CD4-positive, alpha-beta T cell treated with Interleukin-15 for 1 hour (primary cell): ENCODE data around the gene MB21D2.

Experiments used
- DNase-seq: peaks from one replicate; pipeline ENCODE4 v3.0.0-alpha.2; 2020

The MB21D2 gene

DNA sequence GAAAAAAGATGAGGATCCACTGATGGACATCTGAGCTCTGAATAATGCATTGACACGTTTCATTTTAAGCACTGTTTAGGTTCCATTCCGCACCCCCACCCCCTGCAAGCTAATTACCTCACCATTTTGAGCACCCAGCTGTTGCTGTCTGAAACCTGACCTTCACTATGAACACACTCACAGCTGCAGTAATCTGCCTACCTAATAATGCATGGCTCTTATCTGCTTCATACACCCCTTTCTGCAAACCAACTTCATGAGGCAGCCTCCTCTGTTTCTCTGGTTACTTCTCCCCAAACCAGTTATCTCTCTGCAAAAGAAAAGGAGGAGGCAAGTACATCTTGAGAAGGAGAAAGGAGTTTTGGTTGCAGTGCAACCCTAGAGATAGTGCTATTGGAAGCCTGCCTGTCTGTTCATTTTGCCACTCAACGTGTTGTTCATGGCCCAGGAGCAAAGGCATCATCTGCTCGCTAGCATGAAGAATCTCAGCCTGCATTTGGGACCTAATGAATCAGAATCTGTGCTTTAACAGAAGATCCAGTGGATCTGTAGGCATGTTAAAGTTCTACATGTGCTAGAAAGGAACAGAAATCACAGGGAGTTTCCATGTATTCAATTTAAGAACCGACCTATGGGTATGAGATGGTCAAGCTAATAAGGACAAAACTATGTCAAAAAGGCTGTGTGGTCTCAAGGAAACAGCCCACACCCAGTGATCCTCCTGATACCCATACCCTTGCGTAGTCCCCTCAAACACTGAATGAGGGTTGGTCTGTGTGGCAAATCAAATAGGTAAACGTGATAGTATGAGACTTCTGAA is 87.2 kb downstream of the MB21D2 start:
- DNase-seq: no peak

DNA sequence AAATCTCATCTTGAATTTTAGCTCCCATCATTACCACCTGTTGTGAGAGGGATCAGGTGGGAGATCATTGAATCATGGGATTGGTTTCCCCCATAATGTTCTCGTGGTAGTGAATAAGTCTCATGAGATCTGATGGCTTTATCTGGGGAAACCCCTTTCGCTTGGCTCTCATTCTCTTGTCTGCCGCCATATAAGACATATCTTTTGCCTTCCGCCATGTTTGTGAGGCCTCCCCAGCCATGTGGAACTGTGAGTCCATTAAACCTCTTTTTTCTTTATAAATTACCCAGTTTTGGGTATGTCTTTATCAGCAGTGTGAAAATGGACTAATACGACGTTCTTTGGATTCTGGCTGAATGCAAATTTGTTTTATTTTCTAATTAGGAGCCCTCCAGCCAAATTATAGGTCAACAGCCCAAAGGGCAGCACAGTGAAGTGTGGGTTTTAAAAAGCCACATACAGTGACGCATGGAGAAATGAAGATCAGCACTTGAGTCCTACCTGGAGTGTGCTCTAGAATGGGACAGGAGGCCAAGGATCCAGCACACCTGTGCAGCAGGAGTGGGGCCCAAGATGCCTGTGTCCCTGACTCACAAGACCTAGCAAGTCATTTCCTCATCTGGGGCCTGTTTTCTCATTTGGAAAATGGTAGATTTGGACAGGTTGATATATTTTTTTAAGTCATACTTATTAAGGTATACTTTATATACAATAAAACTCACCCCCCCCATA is 89.6 kb downstream of the MB21D2 start:
- DNase-seq: no peak

GRCh38 chr3:192827208-192827607 is 90.4 kb downstream of the MB21D2 start:
- no peak for DNase-seq

DNA sequence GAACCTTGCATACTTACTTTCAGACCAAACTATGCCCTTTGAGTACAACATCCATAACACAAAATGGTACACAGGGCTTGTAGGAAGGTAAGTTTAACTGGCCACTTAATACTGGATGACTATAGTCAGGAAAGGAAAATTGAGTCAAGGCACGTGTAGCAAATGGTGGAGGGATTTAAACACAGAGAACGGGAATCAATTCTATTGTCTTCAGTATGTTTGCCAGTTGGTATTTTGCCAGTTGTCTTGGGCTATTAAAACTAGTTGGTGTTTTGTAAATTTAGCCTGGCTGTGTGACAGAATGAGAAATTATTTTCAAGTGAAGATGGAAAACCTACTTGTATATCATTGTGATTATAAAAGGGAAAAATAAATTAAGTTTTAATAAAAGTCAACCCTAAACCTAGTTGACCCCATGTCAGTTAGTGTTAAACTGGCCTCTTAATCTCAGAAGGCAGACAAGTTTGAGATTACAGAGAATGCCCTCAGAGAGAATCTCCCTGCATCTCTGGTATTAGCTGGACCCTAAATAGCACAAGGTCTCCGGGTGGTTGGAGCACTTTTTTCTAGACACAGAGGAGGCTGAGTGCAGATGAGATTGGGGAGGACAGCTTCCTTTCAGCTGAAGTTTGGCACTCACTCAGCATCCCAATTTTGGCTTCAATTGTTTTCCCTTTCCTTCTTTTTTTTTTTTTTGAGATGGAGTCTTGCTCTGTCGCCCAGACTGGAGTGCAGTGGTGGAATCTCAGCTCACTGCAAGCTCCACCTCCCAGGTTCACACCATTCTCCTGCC is 91.2 kb downstream of the MB21D2 start:
- no peak for DNase-seq

- DNase-seq: no peak
Measured at GRCh38 chr3:192825657-192826200, 91.9 kb downstream of the MB21D2 start.

DNA sequence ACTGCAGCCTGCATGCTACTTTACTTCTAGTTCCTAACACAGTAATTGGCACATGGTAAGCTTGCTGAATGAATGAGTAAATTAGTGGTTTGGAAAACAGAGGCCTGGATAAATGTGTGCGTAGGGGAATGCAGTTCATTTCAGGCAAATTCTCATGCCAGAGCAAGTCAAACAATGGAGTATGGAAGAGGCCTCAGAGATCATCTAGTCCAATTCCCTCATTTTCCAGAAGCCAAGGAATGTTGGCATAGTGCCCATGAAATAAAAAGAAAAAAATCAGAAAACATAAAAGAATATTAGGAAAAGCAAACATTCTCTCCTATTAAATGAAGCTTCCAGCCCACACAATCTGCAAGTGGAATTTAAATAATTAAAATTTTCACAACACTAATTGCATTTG is 92.4 kb downstream of the MB21D2 start:
- no peak for DNase-seq

GRCh38 chr3:192824313-192824712 is 93.3 kb downstream of the MB21D2 start:
- no peak for DNase-seq

GRCh38 chr3:192821161-192821560 is 96.5 kb downstream of the MB21D2 start:
- DNase-seq: no peak

- no peak for DNase-seq
Measured at GRCh38 chr3:192820161-192820560, 97.5 kb downstream of the MB21D2 start.

DNA sequence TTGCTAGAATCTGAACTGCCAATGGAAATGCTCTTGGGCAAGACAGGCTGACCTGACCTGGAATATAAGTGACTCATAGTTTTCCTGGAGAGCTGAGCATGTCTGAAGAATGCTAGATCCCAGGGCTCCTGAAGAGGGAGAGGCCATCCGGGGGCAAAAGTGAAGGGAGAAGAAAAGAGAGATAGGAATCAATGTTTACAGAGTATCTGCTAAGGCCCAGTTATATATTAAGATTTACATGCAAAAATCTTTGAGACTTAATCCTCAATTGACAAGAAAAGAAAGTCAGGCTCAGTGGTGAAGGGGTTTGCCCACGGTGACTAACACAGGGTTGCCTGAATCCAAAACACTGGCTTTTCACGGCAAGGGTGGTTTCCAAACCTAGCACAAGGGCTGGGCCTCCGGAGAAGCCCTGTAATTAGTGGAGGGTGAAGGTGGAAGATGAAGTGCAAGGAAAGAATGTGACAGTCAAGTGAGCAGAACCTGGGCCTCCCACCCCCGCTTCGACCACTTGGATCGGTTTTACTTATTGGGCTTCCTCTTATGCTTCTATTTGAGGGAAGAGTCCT is 98.6 kb downstream of the MB21D2 start:
- DNase-seq: no peak

DNA sequence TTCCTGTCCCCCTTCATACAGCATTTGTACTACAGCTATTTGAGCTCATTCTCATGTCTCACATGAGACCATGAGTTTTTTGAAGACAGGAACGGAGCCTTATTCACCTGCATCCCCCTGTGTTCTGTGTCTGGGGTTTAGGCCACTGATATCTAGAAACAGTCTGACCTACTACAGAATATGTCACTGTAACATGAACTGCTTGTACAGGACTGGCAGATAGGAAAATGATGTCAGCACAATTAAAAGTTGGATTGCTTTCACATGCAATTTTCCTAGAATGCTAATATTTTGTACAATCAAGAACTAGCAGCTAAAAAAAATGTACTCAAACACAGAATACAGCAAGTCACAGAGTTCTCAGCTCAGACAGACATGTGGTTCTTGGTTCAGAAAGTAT is 99.5 kb downstream of the MB21D2 start:
- no peak for DNase-seq

DNA sequence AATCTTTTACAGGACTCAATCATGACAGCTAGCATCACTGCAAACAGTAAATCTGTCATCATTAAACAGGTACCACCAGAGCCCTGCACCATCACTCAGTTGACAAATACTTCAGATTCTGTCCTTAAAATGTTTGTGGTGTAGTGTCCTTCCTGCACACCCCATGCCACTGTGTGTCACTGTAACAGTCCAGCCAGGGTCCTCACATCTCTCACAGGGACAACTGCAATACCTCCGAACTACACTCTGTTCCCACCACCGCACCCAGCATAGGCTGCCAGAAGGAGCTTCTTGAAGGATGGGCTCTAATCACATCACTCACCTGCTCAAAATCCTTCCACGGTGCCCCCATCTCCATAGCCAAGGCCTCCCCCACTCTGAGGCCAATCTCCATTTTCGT is 100.2 kb downstream of the MB21D2 start:
- DNase-seq: no peak

GRCh38 chr3:192817053-192817452 is 100.6 kb downstream of the MB21D2 start:
- DNase-seq: no peak

DNA sequence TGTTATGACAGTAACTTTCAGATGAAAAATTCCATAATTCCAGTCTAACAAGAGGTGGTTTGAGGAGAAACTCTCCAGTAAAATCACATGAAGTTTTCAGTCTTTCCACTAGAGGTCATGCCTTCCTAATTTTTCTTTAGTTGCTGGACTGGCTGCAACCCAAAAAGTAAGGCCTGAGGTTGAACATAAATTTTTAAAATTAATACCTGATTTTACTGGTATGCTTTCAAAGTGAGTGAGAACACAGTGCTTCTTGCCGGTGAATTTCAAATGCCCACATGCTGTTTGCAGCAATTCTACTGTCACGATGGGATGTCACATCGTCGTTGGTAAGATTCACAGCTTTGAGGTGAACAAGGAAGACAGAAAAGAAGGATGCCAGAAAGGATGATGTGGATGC is 101.3 kb downstream of the MB21D2 start:
- no peak for DNase-seq

DNA sequence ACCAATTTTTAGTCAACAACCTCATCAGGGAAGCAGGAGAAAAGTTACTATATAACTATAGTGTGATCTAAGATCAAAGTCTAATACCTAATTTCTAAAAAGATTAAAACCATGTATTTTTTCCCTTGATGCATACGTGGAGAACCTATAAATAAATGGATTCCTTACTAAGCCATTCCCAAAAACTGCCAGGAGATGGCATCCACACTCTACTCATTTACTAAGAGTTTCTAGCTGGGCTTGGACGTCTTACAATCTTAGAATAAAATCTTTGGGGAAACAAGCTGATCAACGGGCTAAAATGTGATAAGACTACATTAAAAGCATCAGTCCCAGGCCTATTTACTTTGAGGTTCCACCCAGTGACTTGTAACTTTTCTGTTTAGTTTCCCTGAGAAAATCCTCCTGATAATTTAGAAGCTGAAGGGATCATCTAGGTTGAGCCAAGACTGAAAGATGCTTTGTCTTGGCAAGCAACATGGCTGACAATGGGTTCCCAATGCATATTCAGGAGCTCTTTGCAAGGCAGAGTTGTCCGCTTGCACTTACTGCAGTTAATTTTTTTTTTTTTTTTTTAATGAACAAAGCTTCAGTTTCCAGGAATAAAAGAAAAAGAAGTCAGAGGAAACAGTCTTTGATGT is 104.8 kb downstream of the MB21D2 start:
- DNase-seq: no peak

DNA sequence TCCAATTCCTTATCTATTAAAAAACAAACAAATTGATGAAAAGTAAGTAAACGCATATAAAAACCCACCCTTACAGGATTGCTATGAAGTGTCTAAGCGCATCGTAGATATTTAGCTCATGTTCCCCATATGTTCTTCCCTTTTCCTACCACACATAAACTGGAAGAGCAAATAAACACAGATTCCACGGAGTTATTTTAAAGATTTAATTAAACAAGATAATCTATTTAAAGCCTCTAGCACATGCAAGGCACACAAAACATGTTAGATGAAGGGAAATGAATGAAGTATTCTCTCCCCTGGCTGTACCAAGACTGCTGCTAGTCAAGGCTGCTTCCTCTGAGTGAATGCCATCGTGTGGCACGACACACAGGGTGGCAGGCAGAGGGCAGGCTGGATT is 111.9 kb downstream of the MB21D2 start:
- no peak for DNase-seq

DNA sequence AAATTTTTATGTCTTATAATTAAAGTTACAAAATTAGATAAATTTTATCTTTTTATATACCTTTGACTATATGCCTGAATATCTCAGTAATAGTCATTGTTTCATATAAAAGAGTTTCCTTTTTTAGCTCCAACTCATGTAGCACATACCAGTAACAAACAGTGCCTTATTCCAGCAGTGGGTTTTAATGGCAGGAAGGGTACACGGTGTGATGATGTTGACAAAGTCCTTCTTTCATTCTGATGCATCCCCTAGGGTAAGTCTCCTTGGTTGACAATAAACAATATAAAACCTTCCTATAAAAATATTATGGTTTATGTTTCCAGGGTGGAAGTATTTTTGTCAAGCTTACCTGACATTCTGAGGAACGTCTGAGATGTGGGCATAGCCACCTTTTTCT is 113.2 kb downstream of the MB21D2 start:
- no peak for DNase-seq

GRCh38 chr3:192802957-192803899 is 114.4 kb downstream of the MB21D2 start:
- DNase-seq: no peak

- DNase-seq: no peak
Measured at GRCh38 chr3:192801985-192802384, 115.7 kb downstream of the MB21D2 start.

- no peak for DNase-seq
Measured at GRCh38 chr3:192799721-192800120, 117.9 kb downstream of the MB21D2 start.

DNA sequence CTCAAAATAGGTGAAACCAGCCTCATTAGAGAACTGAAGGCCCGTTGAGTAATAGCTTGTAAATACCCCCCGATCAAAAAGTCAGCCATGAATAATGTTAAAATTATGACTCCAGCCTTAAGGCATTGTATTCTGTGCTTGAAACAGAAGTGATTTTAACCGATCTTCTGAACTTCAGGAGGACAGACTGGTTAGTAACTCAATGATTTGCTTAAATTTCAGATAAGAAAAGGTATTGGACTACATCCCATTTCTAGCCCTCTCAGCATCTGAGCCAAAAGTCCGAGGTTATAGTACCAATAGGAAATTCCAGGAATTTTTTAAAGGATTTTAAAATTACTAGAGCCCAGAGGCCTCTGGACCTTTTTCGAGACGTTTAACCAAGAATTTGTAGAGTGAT is 122.6 kb downstream of the MB21D2 start:
- no peak for DNase-seq
